Left lobe of liver (tissue), 2 donors: ENCODE data around the gene CA5B. TPM values are rescaled to one million over a fixed set of nuclear protein-coding genes. Genes with fewer than 3 reads are reported as not detected.
A peak's percentile ranks its signal among the peaks of the same experiment; 100 is the strongest.
"Not testable (repeated sequence)": the region's sequence is repeated elsewhere in the genome, so short reads cannot be mapped to it uniquely, and the experiment has no call there.

Experiments used
- ATAC-seq: fragments of 200-7000 bp; cut with Tn5 transposase; one replicate; pipeline ENCODE4 v1.9.1; 2020; ENCODE audit warnings: mild to moderate bottlenecking, moderate library complexity
- DNase-seq: peaks from one replicate; pipeline ENCODE4 v3.0.0-alpha.2; 2020; ENCODE audit warnings: low spot score
- total RNA-seq: library from RNA; stranded (reverse); gene quantifications from one replicate; pipeline ENCODE4 v1.2.1, GENCODE V29; 2021
- donor health status: DM: no; HTN: no; CAD: no; lungs with moderate emphysema.
- donor health status: DM: no; HTN: yes; CAD: no.

CA5B gene
- total RNA-seq, 1 donor from 2014 or later: 1.3 TPM

- ATAC-seq (no peak), DNase-seq (no peak)
Observed at GRCh38 chrX:15747626-15748173, 9.6 kb downstream of the CA5B start.

GRCh38 chrX:15748841-15749240, 10.8 kb downstream of the CA5B start:
- ATAC-seq (no peak), DNase-seq (no peak)

GRCh38 chrX:15749642-15750610, 11.9 kb downstream of the CA5B start:
- no peak for ATAC-seq
- DNase-seq: no peak

- DNase-seq: no peak
- no peak for ATAC-seq
Observed at GRCh38 chrX:15750611-15751154, 12.6 kb downstream of the CA5B start.

- DNase-seq (no peak), ATAC-seq (no peak)
Observed at GRCh38 chrX:15751155-15751819, 13.2 kb downstream of the CA5B start.

GRCh38 chrX:15755091-15755490, 17.0 kb downstream of the CA5B start:
- DNase-seq (no peak), ATAC-seq (no peak)

- no peak for DNase-seq
- ATAC-seq: no peak
Observed at GRCh38 chrX:15758140-15758539, 20.1 kb downstream of the CA5B start.

GRCh38 chrX:15759886-15760285, 21.8 kb downstream of the CA5B start:
- not testable (repeated sequence) for ATAC-seq, DNase-seq

- DNase-seq (no peak), ATAC-seq (peak; percentile 70)
Observed at GRCh38 chrX:15761564-15762191, 23.6 kb downstream of the CA5B start.

- DNase-seq (no peak), ATAC-seq (no peak)
Observed at GRCh38 chrX:15769300-15769954, 31.4 kb downstream of the CA5B start.

GRCh38 chrX:15781961-15782699, 44.1 kb downstream of the CA5B start:
- DNase-seq (no peak), ATAC-seq (no peak)

- no peak for ATAC-seq
- no peak for DNase-seq
Observed at GRCh38 chrX:15785176-15785750, 47.2 kb downstream of the CA5B start.

GRCh38 chrX:15786915-15787314, 48.8 kb downstream of the CA5B start:
- DNase-seq (no peak), ATAC-seq (no peak)

GRCh38 chrX:15789979-15790768, 52.1 kb downstream of the CA5B start, which contains the start of gene ZRSR2:
ZRSR2 (plus strand) TSS chrX:15790484; CDS start chrX:15790496, 12 bp downstream.
- DNase-seq (peak; percentile 78), ATAC-seq (peak; percentile 98)

- no peak for DNase-seq
Observed at GRCh38 chrX:15790769-15791290, 52.8 kb downstream of the CA5B start.

GRCh38 chrX:15797707-15798106, 59.6 kb downstream of the CA5B start:
- ATAC-seq: no peak

More at GRCh38 chrX:15790769-15791290, 52.8 kb downstream of the CA5B start:
- ATAC-seq: peak; percentile 42

GRCh38 chrX:15804563-15804962, 66.5 kb downstream of the CA5B start:
- DNase-seq: no peak
- no peak for ATAC-seq

More at GRCh38 chrX:15797707-15798106, 59.6 kb downstream of the CA5B start:
- DNase-seq: no peak

GRCh38 chrX:15808254-15808653, 70.2 kb downstream of the CA5B start:
- no peak for ATAC-seq
- DNase-seq: no peak
